Pancreas (tissue), 10 donors: Measurements from ENCODE around the gene SLC41A3. TPM values are rescaled to one million over a fixed set of nuclear protein-coding genes. Genes with fewer than 3 reads are reported as not detected.

Experiments
- ATAC-seq, 4 donors: fragments of 200-7000 bp; cut with Tn5 transposase; one replicate each; pipeline versions ENCODE4 v1.8.0 to v1.9.1; 2020; ENCODE audit warnings: mild to moderate bottlenecking in 4 of 4, moderate library complexity in 4 of 4
- DNase-seq, 6 donors: peaks; one replicate each; pipeline ENCODE4 v3.0.0-alpha.2; 2020
- FAIRE-seq: peaks from 2 replicates; lab custom pipeline; 2012; peaks lifted over from hg19 to GRCh38; lab: Jason Lieb, UNC
- H3K27ac ChIP-seq, 4 donors: fragments of 200-600 bp; sonication (generic); 1 replicate in 3 of 4; 2 replicates in 1 of 4; pipeline versions ENCODE4 v1.5.0 to v1.8.0; 2020
- H3K27me3 ChIP-seq, 4 donors: fragments of 200-600 bp; one replicate each; pipeline ENCODE4 v1.8.0; 2021
- H3K36me3 ChIP-seq, 3 donors: fragments of 200-600 bp; sonication (generic) in 1 of 3; one replicate each; pipeline versions ENCODE4 v1.5.0 to v1.8.0; 2020 to 2021
- H3K4me1 ChIP-seq, 3 donors: fragments of 200-600 bp; one replicate each; pipeline ENCODE4 v1.8.0; 2021
- H3K4me3 ChIP-seq, 4 donors: fragments of 200-600 bp; sonication (generic) in 2 of 4; one replicate each; pipeline versions ENCODE4 v1.5.0 to v1.8.0; 2020 to 2021
- H3K9me3 ChIP-seq, 4 donors: fragments of 200-600 bp; one replicate each; pipeline ENCODE4 v1.8.0; 2021
- WGBS, 2 donors: extraction: QIAGEN DNeasy Blood & Tissue Kit; methylation state at CpG; one replicate each; pipeline ENCODE4 v1.1.7; 2013; 5-methylcytosine and 5-hydroxymethylcytosine counted together
- intact Hi-C, 3 donors: fragments of 100-400 bp; cut with DNase I; formaldehyde crosslinking; loops; one replicate each; pipeline versions ENCODE4 v1.11.1 to v1.14.2; 2022
- polyA plus RNA-seq, 2 donors: library from polyadenylated mRNA; stranded (reverse); fragments of 200-250 nt; gene quantifications; one replicate each; pipeline ENCODE4 v1.2.3, GENCODE V29; 2013
- total RNA-seq, 6 donors: library from RNA; stranded (reverse); fragmentation: NEBNext Ultra II Directional in 4 of 6; extraction: Animal tissue kit (Norgen Biotek cat#: 25700) in 4 of 6; gene quantifications; one replicate each; pipeline versions ENCODE4 v1.2.1 to v1.2.4, GENCODE V29; 2021 to 2023
- TF ChIP-seq, protein P1 (sequence below), 4 donors: fragments of 200-600 bp; sonication (generic) in 3 of 4; IDR thresholded peaks; one replicate each; pipeline versions ENCODE4 v1.5.0 to v1.8.0; 2021; ENCODE audit warnings: antibody characterized with exemption in 4 of 4
- donor health status: healthy with polysubstance abuse.
- donor health status: DM: no; HTN: no; CAD: no; lungs with moderate emphysema.
- donor health status: DM: no; HTN: no; CAD: no.
- donor health status: control.
- donor health status: control.
- donor health status: Bipolar disorder and iron deficiency.
- donor health status: DM: yes; HTN: yes; CAD: no.
- donor health status: DM: no; HTN: no; CAD: no.
- donor health status: DM: no; HTN: no; CAD: no.
- donor health status: DM: yes; HTN: yes; CAD: no.

SLC41A3 gene
- total and polyA plus RNA-seq, 8 donors = 19.4 to 38.1 (median 31.1) TPM

DNA sequence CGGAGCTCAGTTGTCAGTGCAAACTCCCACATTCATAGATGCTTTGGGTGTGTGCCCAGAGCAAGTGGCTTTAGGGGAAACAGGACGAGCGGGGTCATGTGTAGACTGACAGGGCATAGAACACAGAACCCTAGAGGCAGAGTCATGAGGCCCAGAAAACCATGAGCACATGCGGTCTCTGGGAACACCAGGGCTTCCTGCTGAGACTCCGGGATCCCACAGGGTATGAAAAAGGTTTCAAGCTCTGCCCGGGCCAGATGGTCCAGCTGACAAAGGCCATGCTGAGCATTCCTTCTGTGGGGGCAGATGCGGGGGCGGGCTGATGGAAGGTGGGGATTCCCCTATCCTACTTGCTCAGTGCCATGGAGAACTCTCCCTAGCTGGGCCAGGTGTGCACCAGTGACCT, 70.2 kb downstream of the SLC41A3 start:
- Histone ChIP-seq H3K36me3 (no peaks in the 10 kb centered on the region), H3K9me3 (no peaks in the 10 kb centered on the region), H3K27me3 (no peaks in the 10 kb centered on the region), H3K4me3 (no peak overlapping the region), H3K27ac (no peak overlapping the region), H3K4me1 (no peaks in the 10 kb centered on the region)
- TF ChIP-seq, protein P1, sequence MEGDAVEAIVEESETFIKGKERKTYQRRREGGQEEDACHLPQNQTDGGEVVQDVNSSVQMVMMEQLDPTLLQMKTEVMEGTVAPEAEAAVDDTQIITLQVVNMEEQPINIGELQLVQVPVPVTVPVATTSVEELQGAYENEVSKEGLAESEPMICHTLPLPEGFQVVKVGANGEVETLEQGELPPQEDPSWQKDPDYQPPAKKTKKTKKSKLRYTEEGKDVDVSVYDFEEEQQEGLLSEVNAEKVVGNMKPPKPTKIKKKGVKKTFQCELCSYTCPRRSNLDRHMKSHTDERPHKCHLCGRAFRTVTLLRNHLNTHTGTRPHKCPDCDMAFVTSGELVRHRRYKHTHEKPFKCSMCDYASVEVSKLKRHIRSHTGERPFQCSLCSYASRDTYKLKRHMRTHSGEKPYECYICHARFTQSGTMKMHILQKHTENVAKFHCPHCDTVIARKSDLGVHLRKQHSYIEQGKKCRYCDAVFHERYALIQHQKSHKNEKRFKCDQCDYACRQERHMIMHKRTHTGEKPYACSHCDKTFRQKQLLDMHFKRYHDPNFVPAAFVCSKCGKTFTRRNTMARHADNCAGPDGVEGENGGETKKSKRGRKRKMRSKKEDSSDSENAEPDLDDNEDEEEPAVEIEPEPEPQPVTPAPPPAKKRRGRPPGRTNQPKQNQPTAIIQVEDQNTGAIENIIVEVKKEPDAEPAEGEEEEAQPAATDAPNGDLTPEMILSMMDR (IDR thresholded peaks at IDR 0.05) = no peak
- DNase-seq = no peak
- no peak for ATAC-seq
- WGBS, 2 donors = 92 to 95% methylated on average over 8 of the region's 8 CpGs
- intact Hi-C loops = no loop called here
- FAIRE-seq = no peak

DNA sequence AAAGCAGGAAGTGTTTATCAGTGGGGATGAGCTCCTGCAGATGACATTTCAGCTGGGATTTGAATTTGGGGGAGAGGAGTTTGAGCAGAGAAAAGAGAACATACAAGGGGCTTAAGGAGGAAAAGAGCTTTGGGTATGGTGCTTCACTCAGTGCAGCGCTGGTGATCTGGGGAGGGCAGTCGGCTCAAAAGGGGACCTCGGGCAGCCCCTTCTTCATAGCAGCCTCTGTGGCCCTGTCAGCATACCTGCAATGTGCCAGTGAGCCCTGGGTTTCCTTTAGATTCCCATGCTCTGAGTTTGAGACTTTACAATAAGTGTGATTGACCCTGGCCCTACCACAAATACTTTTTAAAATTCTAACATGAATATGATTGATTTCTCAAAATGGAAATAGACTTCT, 74.7 kb downstream of the SLC41A3 start:
- intact Hi-C loops = no loop called here
- Histone ChIP-seq H3K9me3 (no peaks in the 10 kb centered on the region), H3K4me1 (no peaks in the 10 kb centered on the region), H3K27me3 (no peaks in the 10 kb centered on the region), H3K36me3 (no peaks in the 10 kb centered on the region), H3K4me3 (no peak overlapping the region), H3K27ac (no peak overlapping the region)
- TF ChIP-seq, protein P1 (IDR thresholded peaks at IDR 0.05) = no peak
- FAIRE-seq (no peak), DNase-seq (no peak), ATAC-seq (no peak)
- 76 to 92% methylated on average over 3 of the region's 3 CpGs for WGBS, 2 donors

DNA sequence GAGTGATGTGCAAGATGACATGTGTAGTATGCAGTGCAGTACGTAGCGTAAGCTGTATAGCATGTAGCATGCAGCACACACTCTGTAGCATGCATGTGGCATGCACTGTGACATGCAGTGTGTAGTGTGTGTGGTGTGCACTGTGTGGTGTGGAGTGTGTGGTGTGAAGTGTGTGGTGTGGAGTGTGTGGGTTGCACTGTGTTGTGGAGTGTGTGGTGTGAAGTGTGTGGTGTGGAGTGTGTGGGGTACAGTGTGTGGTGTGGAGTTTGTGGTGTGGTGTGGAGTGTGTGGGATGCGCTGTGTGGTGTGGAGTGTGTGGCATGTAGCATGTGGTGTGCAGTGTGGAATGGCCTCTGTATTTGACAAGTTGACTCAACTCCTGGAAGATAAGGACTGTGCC, 75.7 kb downstream of the SLC41A3 start:
- no peaks in the 10 kb centered on the region for H3K4me1 ChIP-seq
- no peaks in the 10 kb centered on the region for H3K27me3 ChIP-seq
- intact Hi-C loops = no loop called here
- H3K4me3 ChIP-seq = no peak overlapping the region
- ATAC-seq = no peak
- H3K36me3 ChIP-seq = no peaks in the 10 kb centered on the region
- H3K9me3 ChIP-seq = no peaks in the 10 kb centered on the region
- WGBS, 2 donors = 96 to 100% methylated on average over 3 of the region's 3 CpGs
- no peak overlapping the region for H3K27ac ChIP-seq
- no peak for FAIRE-seq
- no peak for DNase-seq
- TF ChIP-seq, protein P1 (IDR thresholded peaks at IDR 0.05) = no peak

- WGBS, 2 donors = 42 to 51% methylated on average over 3 of the region's 3 CpGs
- Histone ChIP-seq H3K9me3 (no peaks in the 10 kb centered on the region), H3K27me3 (no peaks in the 10 kb centered on the region), H3K4me1 (no peaks in the 10 kb centered on the region), H3K36me3 (no peaks in the 10 kb centered on the region), H3K27ac (no peak overlapping the region), H3K4me3 (no peak overlapping the region)
- DNase-seq = no peak
- intact Hi-C loops = no loop called here
- no peak for ATAC-seq
- FAIRE-seq = no peak
- TF ChIP-seq, protein P1 (IDR thresholded peaks at IDR 0.05) = no peak
These were observed 78.0 kb downstream of the SLC41A3 start for GRCh38 chr3:126005951-126006350.

GRCh38 chr3:126004692-126005091, 79.2 kb downstream of the SLC41A3 start:
- Histone ChIP-seq H3K4me3 (no peak overlapping the region), H3K27me3 (no peaks in the 10 kb centered on the region), H3K36me3 (no peaks in the 10 kb centered on the region), H3K4me1 (no peaks in the 10 kb centered on the region), H3K9me3 (no peaks in the 10 kb centered on the region), H3K27ac (no peak overlapping the region)
- FAIRE-seq (no peak), ATAC-seq (no peak), DNase-seq (no peak)
- TF ChIP-seq, protein P1 (IDR thresholded peaks at IDR 0.05) = no peak
- intact Hi-C loops = no loop called here
- 95 to 96% methylated on average over 7 of the region's 7 CpGs for WGBS, 2 donors
